SH-SY5Y (cell line): Measurements from ENCODE around the gene ZNF592.

Experiments used
- GATA2 ChIP-seq: IDR thresholded peaks from 2 replicates; pipeline ENCODE4 v1.6.1; 2011; ENCODE audit warnings: mild to moderate bottlenecking, low read depth, low read length
- GATA3 ChIP-seq: IDR thresholded peaks from 2 replicates; pipeline ENCODE4 v1.6.1; 2011; ENCODE audit warnings: low read depth, mild to moderate bottlenecking, low read length, moderate library complexity

Gene ZNF592

GRCh38 chr15:84819291-84819768, 70.9 kb downstream of the ZNF592 start:
- no peak for TF ChIP-seq GATA3

DNA sequence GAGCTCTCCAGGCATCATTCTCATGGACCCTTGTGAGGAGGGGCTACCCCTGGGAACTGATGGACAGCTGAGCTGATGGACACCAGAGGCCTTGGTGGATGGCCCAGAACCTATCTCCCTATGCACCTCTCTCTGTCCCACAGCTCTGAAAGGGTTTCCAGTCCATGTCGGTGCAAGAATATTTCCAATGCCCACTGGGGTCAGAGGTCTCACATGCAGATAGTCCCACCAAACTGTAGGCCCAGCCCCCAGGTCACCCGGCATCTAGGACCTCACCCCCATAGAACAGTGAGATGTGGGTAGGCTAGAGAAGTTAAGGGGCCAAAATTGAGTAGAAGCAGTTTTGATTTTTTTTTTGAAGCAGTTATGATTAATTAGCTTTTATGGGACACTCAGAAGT, 71.4 kb downstream of the ZNF592 start:
- TF ChIP-seq GATA3 (no peak), GATA2 (no peak)

- no peak for TF ChIP-seq GATA3
- no peak for TF ChIP-seq GATA2
These were observed 73.2 kb downstream of the ZNF592 start for GRCh38 chr15:84821501-84822021.

- TF ChIP-seq GATA3 (no peak), GATA2 (no peak)
These were observed 74.4 kb downstream of the ZNF592 start for GRCh38 chr15:84822653-84823281.

DNA sequence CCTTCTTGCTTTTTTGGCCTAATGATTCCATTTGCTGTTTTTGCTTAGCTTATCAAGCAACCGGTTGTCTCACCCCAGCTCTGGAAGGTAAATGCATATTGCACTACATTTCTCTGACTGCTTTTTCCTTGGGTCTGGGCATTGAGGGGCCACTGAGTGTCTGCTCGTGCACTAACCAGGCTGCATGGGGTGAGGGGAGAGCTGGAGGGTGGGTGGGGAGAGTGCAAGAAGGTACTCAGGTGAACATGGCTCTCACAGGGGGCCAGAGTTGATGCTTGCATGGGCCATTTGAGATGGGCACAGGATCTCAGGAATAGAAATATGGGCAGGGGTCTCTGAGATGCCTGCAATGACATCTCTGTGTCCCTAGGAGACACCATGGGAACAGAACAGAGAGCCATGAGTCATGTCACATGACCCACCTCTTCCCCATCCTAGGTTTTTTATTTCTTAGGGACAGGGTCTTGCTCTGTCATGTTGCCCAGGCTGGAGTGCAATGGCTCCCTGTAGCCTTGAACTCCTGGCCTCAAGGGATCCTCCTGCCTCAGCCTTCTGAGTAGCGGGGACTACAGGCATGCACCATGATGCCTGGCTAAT, 75.0 kb downstream of the ZNF592 start:
- TF ChIP-seq GATA3 (no peak), GATA2 (no peak)

DNA sequence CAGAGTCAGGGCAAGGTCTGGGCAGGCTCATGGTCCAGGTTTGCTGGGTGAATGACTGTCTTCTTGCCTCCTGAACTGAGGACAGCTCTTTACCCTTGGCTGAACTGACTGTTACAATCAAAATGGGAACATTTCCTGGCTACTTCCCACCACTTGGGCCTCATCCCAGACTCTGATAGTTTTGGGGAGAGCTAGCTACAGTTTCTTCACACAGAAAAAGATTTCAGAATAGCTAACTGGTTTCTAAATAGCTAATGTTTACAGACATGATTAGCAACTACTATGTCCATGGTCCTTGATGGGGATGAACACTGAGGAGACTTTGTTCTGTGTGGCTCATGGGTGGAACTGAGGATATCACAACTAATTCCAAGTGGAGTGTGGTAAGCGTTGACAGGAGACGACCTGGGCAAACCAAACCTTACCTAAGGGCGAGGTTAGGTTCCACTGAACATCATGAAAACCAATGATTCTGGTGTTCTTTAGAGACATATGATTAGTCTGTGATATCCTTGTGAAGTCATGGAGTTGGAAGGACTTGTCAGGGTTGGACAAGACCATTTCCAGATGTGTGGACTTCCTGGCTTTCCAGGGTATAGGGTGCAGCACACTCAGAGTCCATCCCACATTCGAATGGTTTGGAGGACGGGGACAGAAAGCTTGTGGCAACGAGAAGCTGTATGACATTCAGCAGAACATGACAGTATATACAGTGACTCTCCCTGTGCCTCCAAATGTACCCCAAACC, 76.0 kb downstream of the ZNF592 start:
- no peak for TF ChIP-seq GATA2
- TF ChIP-seq GATA3 = no peak

DNA sequence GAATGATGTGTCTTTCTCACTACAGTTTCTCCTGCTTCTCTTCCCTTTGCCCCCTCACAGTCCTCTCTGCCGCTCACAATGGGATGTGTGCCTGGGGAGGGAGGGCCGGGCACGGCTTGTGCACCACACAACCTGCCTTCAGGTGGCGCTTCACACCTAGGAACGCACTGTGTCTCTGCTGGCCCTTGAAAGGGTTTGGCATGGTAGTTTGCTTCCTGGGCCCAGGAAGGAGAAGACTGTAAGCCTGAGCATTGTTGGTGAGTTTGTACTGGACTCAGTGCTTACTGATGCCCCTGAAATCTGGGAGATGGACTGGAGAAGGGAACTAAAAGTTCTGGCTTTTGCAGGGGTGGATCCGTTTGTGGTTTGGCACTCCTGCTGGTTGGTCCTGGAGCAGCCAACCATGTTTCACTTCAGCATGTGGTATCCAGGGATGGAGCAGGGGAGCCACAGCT, 78.0 kb downstream of the ZNF592 start:
- TF ChIP-seq GATA2 (no peak), GATA3 (no peak)

GRCh38 chr15:84827246-84827645, 78.9 kb downstream of the ZNF592 start:
- TF ChIP-seq GATA2 = no peak

- TF ChIP-seq GATA2 (no peak), GATA3 (no peak)
These were observed 79.9 kb downstream of the ZNF592 start for GRCh38 chr15:84828086-84828908.

- TF ChIP-seq GATA2 = no peak
- no peak for TF ChIP-seq GATA3
These were observed 81.0 kb downstream of the ZNF592 start for GRCh38 chr15:84829428-84829827.

DNA sequence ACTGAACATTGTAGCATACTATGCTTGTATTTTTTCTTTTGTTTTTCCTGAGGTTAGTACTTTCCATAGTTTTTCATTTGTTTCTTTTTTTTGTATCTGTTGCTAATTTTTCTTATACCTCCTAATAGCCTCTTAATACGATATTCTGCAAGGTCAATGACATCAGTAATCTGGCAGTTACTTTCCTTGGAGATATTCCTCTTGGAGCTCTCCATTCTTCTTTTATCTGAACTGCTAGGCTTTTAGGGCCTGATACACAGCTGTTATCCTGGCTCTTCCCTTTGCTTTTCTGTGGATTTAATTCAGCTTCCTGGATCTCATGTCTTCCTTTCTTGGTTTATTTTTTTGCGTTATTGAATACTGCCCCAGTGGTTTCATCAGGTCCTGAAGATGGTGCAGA, 81.6 kb downstream of the ZNF592 start:
- no peak for TF ChIP-seq GATA2
- TF ChIP-seq GATA3 = no peak

DNA sequence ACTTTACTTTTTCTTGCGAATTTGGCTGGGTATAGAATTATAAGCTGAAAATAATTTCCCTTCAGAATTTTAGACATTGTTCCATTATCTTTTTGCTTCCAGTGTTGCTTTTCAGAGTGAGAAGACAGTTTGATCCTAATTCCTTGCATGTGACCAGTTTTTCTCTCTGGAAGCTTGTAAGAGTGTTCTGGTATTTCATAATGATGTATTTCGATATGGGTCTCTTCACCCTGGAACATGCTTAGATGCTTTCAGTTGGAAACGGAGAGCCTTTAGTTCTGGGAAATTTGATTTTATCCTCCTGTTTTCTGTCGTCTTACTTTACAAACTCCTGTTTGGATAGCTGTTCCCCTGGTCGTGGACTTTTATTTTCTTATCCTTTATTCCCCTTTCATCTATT, 82.6 kb downstream of the ZNF592 start:
- TF ChIP-seq GATA2 = no peak
- no peak for TF ChIP-seq GATA3

GRCh38 chr15:84831613-84832012, 83.2 kb downstream of the ZNF592 start:
- TF ChIP-seq GATA2 = no peak
- no peak for TF ChIP-seq GATA3

DNA sequence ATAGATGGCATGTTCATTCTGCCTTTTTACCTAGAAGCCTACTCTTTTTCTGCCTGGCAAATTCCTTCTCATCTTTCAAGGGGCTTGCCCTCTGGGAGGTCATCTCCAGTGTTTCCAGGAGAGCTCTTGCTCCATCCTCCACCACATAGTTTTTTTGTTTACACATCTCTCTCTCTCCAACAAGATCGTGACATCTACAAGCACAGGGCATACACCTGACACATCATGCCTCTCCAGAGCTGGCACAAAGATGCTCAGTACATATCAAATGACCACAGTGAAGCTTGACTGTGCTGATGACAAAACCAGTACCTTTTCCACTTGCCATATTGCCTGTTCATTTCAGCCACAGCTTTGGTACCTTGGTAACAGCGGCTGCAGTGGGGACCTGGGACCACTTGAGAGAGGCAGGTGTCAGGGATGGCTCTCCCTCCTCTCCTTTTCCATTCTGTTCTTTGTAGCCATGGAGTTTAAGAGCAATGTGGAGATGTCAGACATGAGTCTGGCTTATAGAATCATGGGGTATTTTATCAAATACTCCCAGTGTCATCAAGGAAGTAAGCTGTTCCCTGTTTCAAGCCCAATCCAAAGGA, 84.2 kb downstream of the ZNF592 start:
- TF ChIP-seq GATA3 = no peak
- TF ChIP-seq GATA2 = no peak
